HEK293 (cell line): ENCODE data around the gene DCTN5.

Experiments used
- CTCF ChIA-PET: fragments of 350-600 bp; formaldehyde crosslinking; extraction: SDS; loops from one replicate; lab custom pipeline; 2021; ENCODE audit warnings: antibody characterized with exemption; lab: Yijun Ruan, JAX
- POLR2A ChIA-PET: fragments of 300-600 bp; formaldehyde crosslinking; extraction: SDS; loops from one replicate; lab custom pipeline; 2020; ENCODE audit warnings: antibody characterized with exemption, inconsistent platforms; lab: Yijun Ruan, JAX
- H3K27ac ChIP-seq: fragments of 200-500 bp; sonication (Bioruptor generic); 2 replicates; pipeline ENCODE4 v1.5.1; 2014; ENCODE audit warnings: low read depth, low read length, control low read depth, inconsistent platforms; ENCODE audit errors: extremely low read depth
- H3K36me3 ChIP-seq, 2 experiments: fragments of 200-500 bp in 1 of 2; sonication (Bioruptor generic) in 1 of 2; 1 replicate in 1 of 2; 2 replicates in 1 of 2; pipeline ENCODE4 v1.5.1; 2014 to 2017; ENCODE audit warnings: inconsistent platforms in 2 of 2, low read length in 2 of 2; ENCODE audit not compliant: control insufficient read depth in 2 of 2, insufficient read depth in 1 of 2
- H3K4me1 ChIP-seq: fragments of 200-500 bp; sonication (Bioruptor generic); 2 replicates; pipeline ENCODE4 v1.5.1; 2014; ENCODE audit warnings: mild to moderate bottlenecking, low read length, inconsistent platforms; ENCODE audit not compliant: control insufficient read depth, insufficient read depth
- H3K4me3 ChIP-seq: 2 replicates; pipeline ENCODE4 v1.5.1; 2011; ENCODE audit warnings: low read depth, mild to moderate bottlenecking, control low read depth, low read length, moderate library complexity
- H3K9me3 ChIP-seq: fragments of 200-500 bp; sonication (Bioruptor generic); 2 replicates; pipeline ENCODE4 v1.5.1; 2014; ENCODE audit warnings: low read depth, low read length, inconsistent platforms; ENCODE audit not compliant: control insufficient read depth, insufficient read depth
- GLIS2 ChIP-seq: fragments of 450-650 bp; formaldehyde crosslinking; IDR thresholded peaks from 2 replicates; pipeline ENCODE4 v1.5.1; 2016; ENCODE audit warnings: missing biosample characterization, missing genetic modification characterization
- HOXA7 ChIP-seq: sonication (generic); formaldehyde crosslinking; IDR thresholded peaks from 2 replicates; pipeline ENCODE4 v1.8.1; 2022; ENCODE audit warnings: missing genetic modification reagents, borderline replicate concordance
- HOXD13 ChIP-seq: sonication (generic); formaldehyde crosslinking; IDR thresholded peaks from 2 replicates; pipeline ENCODE4 v1.8.0; 2022; ENCODE audit warnings: missing genetic modification reagents, borderline replicate concordance
- IKZF3 ChIP-seq: fragments of 450-650 bp; IDR thresholded peaks from 2 replicates; pipeline ENCODE4 v1.5.0; 2018; ENCODE audit warnings: missing biosample characterization, mild to moderate bottlenecking, missing genetic modification characterization, moderate library complexity
- KLF8 ChIP-seq: fragments of 450-650 bp; formaldehyde crosslinking; IDR thresholded peaks from 2 replicates; pipeline ENCODE4 v1.5.1; 2016; ENCODE audit warnings: missing biosample characterization, missing genetic modification characterization
- ZBTB48 ChIP-seq: fragments of 450-650 bp; formaldehyde crosslinking; IDR thresholded peaks from 2 replicates; pipeline ENCODE4 v1.5.1; 2016; ENCODE audit warnings: missing biosample characterization, missing genetic modification characterization
- ZNF221 ChIP-seq: fragments of 450-650 bp; formaldehyde crosslinking; IDR thresholded peaks from 2 replicates; pipeline ENCODE4 v1.5.1; 2017; ENCODE audit warnings: missing biosample characterization, missing genetic modification characterization, borderline replicate concordance
- ZNF280D ChIP-seq: fragments of 450-650 bp; formaldehyde crosslinking; IDR thresholded peaks from 2 replicates; pipeline ENCODE4 v1.5.1; 2016; ENCODE audit warnings: missing biosample characterization, missing genetic modification characterization
- ZNF324 ChIP-seq: fragments of 450-650 bp; formaldehyde crosslinking; IDR thresholded peaks from 2 replicates; pipeline ENCODE4 v1.5.1; 2016; ENCODE audit warnings: missing biosample characterization, missing genetic modification characterization
- ZNF366 ChIP-seq: fragments of 450-650 bp; formaldehyde crosslinking; conservative IDR thresholded peaks from 2 replicates; pipeline ENCODE4 v1.5.1; 2016; ENCODE audit warnings: missing biosample characterization, missing genetic modification characterization
- ZNF600 ChIP-seq: fragments of 450-650 bp; formaldehyde crosslinking; IDR thresholded peaks from 2 replicates; pipeline ENCODE4 v1.5.1; 2016; ENCODE audit warnings: missing biosample characterization, missing genetic modification characterization
- ZNF629 ChIP-seq: fragments of 450-650 bp; formaldehyde crosslinking; IDR thresholded peaks from 2 replicates; pipeline ENCODE4 v1.5.1; 2017; ENCODE audit warnings: missing biosample characterization, missing genetic modification characterization
- ZNF785 ChIP-seq: fragments of 450-650 bp; formaldehyde crosslinking; IDR thresholded peaks from 2 replicates; pipeline ENCODE4 v1.5.1; 2016; ENCODE audit warnings: missing biosample characterization, missing genetic modification characterization
- ZNF830 ChIP-seq: fragments of 450-650 bp; IDR thresholded peaks from 2 replicates; pipeline ENCODE4 v1.5.0; 2018; ENCODE audit warnings: missing biosample characterization, missing genetic modification characterization, low read depth, mild to moderate bottlenecking, moderate library complexity
- TF ChIP-seq, protein P1 (sequence below): fragments of 450-650 bp; formaldehyde crosslinking; IDR thresholded peaks from 2 replicates; pipeline ENCODE4 v1.5.1; 2016; ENCODE audit warnings: missing biosample characterization, missing genetic modification characterization, borderline replicate concordance
- TF ChIP-seq, protein P2 (sequence below): fragments of 450-650 bp; formaldehyde crosslinking; IDR thresholded peaks from 2 replicates; pipeline ENCODE4 v1.5.1; 2016; ENCODE audit warnings: missing biosample characterization, missing genetic modification characterization
- TF ChIP-seq, protein P3 (sequence below): IDR thresholded peaks from 2 replicates; pipeline ENCODE4 v1.6.1; 2011; ENCODE audit warnings: mild to moderate bottlenecking, low read depth, low read length, borderline replicate concordance

DCTN5 gene

GRCh38 chr16:23673971-23674614, 32.8 kb downstream of the DCTN5 start:
- TF ChIP-seq GLIS2 (tag by site-specific recombination): no peak
- no peak for TF ChIP-seq ZNF600 (tag by site-specific recombination)
- no peak for TF ChIP-seq ZNF324
- TF ChIP-seq KLF8: no peak
- no peak for TF ChIP-seq ZNF629
- no peak for TF ChIP-seq ZNF280D (tag by site-specific recombination)
- TF ChIP-seq, protein P1, sequence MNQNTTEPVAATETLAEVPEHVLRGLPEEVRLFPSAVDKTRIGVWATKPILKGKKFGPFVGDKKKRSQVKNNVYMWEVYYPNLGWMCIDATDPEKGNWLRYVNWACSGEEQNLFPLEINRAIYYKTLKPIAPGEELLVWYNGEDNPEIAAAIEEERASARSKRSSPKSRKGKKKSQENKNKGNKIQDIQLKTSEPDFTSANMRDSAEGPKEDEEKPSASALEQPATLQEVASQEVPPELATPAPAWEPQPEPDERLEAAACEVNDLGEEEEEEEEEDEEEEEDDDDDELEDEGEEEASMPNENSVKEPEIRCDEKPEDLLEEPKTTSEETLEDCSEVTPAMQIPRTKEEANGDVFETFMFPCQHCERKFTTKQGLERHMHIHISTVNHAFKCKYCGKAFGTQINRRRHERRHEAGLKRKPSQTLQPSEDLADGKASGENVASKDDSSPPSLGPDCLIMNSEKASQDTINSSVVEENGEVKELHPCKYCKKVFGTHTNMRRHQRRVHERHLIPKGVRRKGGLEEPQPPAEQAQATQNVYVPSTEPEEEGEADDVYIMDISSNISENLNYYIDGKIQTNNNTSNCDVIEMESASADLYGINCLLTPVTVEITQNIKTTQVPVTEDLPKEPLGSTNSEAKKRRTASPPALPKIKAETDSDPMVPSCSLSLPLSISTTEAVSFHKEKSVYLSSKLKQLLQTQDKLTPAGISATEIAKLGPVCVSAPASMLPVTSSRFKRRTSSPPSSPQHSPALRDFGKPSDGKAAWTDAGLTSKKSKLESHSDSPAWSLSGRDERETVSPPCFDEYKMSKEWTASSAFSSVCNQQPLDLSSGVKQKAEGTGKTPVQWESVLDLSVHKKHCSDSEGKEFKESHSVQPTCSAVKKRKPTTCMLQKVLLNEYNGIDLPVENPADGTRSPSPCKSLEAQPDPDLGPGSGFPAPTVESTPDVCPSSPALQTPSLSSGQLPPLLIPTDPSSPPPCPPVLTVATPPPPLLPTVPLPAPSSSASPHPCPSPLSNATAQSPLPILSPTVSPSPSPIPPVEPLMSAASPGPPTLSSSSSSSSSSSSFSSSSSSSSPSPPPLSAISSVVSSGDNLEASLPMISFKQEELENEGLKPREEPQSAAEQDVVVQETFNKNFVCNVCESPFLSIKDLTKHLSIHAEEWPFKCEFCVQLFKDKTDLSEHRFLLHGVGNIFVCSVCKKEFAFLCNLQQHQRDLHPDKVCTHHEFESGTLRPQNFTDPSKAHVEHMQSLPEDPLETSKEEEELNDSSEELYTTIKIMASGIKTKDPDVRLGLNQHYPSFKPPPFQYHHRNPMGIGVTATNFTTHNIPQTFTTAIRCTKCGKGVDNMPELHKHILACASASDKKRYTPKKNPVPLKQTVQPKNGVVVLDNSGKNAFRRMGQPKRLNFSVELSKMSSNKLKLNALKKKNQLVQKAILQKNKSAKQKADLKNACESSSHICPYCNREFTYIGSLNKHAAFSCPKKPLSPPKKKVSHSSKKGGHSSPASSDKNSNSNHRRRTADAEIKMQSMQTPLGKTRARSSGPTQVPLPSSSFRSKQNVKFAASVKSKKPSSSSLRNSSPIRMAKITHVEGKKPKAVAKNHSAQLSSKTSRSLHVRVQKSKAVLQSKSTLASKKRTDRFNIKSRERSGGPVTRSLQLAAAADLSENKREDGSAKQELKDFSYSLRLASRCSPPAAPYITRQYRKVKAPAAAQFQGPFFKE (tag by site-specific recombination): no peak
- TF ChIP-seq IKZF3 (tag by site-specific recombination): no peak
- no peak for TF ChIP-seq ZNF221 (tag by site-specific recombination)
- TF ChIP-seq, protein P2, sequence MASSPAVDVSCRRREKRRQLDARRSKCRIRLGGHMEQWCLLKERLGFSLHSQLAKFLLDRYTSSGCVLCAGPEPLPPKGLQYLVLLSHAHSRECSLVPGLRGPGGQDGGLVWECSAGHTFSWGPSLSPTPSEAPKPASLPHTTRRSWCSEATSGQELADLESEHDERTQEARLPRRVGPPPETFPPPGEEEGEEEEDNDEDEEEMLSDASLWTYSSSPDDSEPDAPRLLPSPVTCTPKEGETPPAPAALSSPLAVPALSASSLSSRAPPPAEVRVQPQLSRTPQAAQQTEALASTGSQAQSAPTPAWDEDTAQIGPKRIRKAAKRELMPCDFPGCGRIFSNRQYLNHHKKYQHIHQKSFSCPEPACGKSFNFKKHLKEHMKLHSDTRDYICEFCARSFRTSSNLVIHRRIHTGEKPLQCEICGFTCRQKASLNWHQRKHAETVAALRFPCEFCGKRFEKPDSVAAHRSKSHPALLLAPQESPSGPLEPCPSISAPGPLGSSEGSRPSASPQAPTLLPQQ (tag by site-specific recombination): no peak
- TF ChIP-seq ZNF830: no peak
- TF ChIP-seq ZNF366 (tag by site-specific recombination): no peak
- TF ChIP-seq, protein P3, sequence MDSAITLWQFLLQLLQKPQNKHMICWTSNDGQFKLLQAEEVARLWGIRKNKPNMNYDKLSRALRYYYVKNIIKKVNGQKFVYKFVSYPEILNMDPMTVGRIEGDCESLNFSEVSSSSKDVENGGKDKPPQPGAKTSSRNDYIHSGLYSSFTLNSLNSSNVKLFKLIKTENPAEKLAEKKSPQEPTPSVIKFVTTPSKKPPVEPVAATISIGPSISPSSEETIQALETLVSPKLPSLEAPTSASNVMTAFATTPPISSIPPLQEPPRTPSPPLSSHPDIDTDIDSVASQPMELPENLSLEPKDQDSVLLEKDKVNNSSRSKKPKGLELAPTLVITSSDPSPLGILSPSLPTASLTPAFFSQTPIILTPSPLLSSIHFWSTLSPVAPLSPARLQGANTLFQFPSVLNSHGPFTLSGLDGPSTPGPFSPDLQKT: no peak
- no peak for TF ChIP-seq HOXA7
- no peak for TF ChIP-seq HOXD13 (CRISPR knock-in tag)
- TF ChIP-seq ZBTB48 (tag by site-specific recombination): no peak
- no peak for TF ChIP-seq ZNF785
- peaks cover 0 to 56% of the 10 kb centered on the region in 2 experiments; a peak in 1 of 3 replicates for H3K36me3 ChIP-seq
- no peak overlapping the region for H3K27ac ChIP-seq
- no peaks in the 10 kb centered on the region for H3K4me1 ChIP-seq
- no peaks in the 10 kb centered on the region for H3K9me3 ChIP-seq
- POLR2A ChIA-PET: no interaction called here
- no peak overlapping the region for H3K4me3 ChIP-seq
- CTCF ChIA-PET: no interaction called here
